ENCODE results near the gene MSI2. TPM values are rescaled to one million over a fixed set of nuclear protein-coding genes. Genes with fewer than 3 reads are reported as not detected.

Gene MSI2
- total RNA-seq, 6 experiments from 2014 or later, result 12.0 to 22.6 (median 19.4) TPM

DNA sequence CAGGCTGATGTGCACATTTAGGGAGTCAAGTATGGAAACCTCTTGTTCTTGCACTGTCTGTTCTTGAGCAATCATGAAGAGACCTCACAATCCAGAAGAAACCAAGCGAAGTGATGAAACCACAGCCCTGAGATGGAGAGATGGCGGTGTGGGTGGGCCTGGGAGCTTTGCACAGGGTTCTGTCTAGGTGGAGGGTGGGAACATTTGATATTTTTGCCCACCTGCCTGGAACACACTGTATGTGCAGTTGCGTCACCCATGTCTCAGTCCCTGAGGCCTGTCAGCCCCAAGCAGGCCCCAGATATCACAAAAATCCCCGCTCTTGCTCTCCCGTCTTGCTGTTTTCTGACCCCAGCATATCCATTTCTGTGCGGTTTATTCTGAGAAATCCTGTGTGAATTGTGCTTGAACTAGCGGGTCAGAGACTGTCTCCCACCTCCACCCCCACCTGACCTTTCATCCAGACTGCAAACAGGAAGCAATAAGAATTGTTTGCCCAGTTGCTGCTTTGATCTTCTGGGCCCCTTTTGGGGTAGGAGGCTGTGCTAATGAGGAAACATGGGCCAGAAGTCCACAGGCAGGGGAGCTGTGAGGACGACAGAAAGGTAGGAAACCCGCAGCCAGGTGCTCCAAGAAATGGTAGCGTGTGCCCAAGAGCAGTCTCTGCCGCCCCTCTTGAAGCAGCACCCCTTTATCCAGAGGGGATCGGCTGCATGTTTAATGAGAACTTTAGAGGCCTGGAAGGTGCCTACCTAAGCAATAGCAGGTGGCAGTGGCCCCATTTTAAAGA lies 304.9 kb downstream of the MSI2 start:
- DNase-seq (no peak), ATAC-seq (peak in 2 of 4 donors; percentile 23 to 42)
- intact Hi-C loops (cut with DNase I), result no loop called here
- Histone ChIP-seq H3K9me3 (no peaks in the 10 kb centered on the region), H3K4me1 (peaks cover 0 to 9% (median 0%) of the 10 kb centered on the region in 4 donors), H3K27ac (no peak overlapping the region), H3K4me3 (no peak overlapping the region), H3K36me3 (no peaks in the 10 kb centered on the region), H3K27me3 (no peaks in the 10 kb centered on the region)
- TF ChIP-seq POLR2A (IDR thresholded peaks at IDR 0.05), result no peak
- no peak for TF ChIP-seq CTCF (IDR thresholded peaks at IDR 0.05)
- 78% methylated on average over 11 of the region's 12 CpGs for WGBS (ENCODE audit: insufficient coverage, low coverage, low lambda C conversion rate, missing lambda C conversion rate)

DNA sequence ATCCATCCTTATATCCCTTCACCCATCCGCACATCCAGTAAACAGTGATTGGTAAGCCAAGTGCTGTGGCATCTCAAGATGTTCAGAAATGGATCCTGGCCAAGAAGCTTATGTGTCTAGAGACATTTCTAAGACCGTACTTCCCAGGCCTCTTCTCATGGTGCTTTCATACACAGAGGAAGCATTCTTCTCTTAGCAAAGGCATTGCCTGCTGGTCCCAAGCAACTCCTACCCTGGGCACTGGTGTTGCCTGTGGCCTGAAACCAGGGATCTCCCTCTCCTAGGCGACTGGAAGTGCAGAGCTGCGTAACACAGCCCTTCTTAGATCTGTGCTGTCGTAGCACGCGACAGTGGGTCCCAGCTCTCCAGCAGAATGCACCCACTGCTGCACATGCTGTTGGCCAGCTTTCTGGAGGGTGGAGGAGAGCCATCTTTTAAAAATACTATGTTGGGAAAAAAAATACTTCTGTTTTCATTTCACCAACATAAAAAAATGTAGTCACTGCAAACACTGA lies 305.9 kb downstream of the MSI2 start:
- H3K36me3 ChIP-seq, result no peaks in the 10 kb centered on the region
- H3K27me3 ChIP-seq, result no peaks in the 10 kb centered on the region
- 92% methylated on average over 6 of the region's 7 CpGs for WGBS (ENCODE audit: insufficient coverage, low coverage, low lambda C conversion rate, missing lambda C conversion rate)
- no peaks in the 10 kb centered on the region for H3K9me3 ChIP-seq
- no peak overlapping the region for H3K4me3 ChIP-seq
- intact Hi-C loops (cut with DNase I), result no loop called here
- ATAC-seq (no peak), DNase-seq (no peak)
- TF ChIP-seq POLR2A (IDR thresholded peaks at IDR 0.05) (no peak), CTCF (IDR thresholded peaks at IDR 0.05) (no peak)
- peaks cover 0 to 9% (median 0%) of the 10 kb centered on the region in 4 donors for H3K4me1 ChIP-seq
- H3K27ac ChIP-seq, result no peak overlapping the region

DNA sequence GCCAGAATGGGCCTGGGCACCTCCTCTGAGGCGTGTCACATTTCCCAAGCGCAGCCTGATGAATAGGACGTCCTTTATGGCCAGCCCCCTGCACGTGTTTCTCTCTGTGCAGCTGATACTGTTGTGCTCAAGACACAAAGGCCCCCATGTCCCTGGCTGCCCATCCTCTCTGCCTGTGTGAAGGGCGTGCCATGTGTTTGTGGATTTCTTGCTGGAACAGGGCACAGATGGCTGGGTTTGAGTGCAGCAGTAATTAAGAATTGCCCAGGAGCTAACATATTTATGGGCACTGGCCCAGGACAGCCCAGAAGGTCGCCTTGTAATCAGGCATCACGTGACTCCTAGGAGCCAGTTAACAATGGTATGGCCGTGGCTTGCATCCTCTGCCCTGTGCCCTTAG lies 307.6 kb downstream of the MSI2 start:
- Histone ChIP-seq H3K4me1 (peaks cover 0 to 9% (median 0%) of the 10 kb centered on the region in 4 donors), H3K4me3 (no peak overlapping the region), H3K27me3 (no peaks in the 10 kb centered on the region), H3K27ac (no peak overlapping the region), H3K9me3 (no peaks in the 10 kb centered on the region), H3K36me3 (no peaks in the 10 kb centered on the region)
- DNase-seq (no peak), ATAC-seq (no peak)
- intact Hi-C loops (cut with DNase I), result no loop called here
- TF ChIP-seq CTCF (IDR thresholded peaks at IDR 0.05) (no peak), POLR2A (IDR thresholded peaks at IDR 0.05) (no peak)
- 86% methylated on average over 2 of the region's 8 CpGs for WGBS (ENCODE audit: insufficient coverage, low coverage, low lambda C conversion rate, missing lambda C conversion rate)

- Histone ChIP-seq H3K4me1 (peaks cover 0 to 9% (median 0%) of the 10 kb centered on the region in 4 donors), H3K4me3 (no peak overlapping the region), H3K9me3 (no peaks in the 10 kb centered on the region), H3K27me3 (no peaks in the 10 kb centered on the region), H3K36me3 (no peaks in the 10 kb centered on the region), H3K27ac (no peak overlapping the region)
- ATAC-seq (no peak), DNase-seq (no peak)
- no CpG with 5 or more reads among the region's 6 CpGs for WGBS (ENCODE audit: insufficient coverage, low coverage, low lambda C conversion rate, missing lambda C conversion rate)
- TF ChIP-seq CTCF (IDR thresholded peaks at IDR 0.05) (no peak), POLR2A (IDR thresholded peaks at IDR 0.05) (no peak)
- intact Hi-C loops (cut with DNase I), result no loop called here
Measured at GRCh38 chr17:57565176-57565575, 308.9 kb downstream of the MSI2 start.

Data from right lobe of liver (tissue), 6 donors.